ENCODE data around the gene UNC50.
"Not testable (repeated sequence)": the region's sequence is repeated elsewhere in the genome, so short reads cannot be mapped to it uniquely, and the experiment has no call there.

DNA sequence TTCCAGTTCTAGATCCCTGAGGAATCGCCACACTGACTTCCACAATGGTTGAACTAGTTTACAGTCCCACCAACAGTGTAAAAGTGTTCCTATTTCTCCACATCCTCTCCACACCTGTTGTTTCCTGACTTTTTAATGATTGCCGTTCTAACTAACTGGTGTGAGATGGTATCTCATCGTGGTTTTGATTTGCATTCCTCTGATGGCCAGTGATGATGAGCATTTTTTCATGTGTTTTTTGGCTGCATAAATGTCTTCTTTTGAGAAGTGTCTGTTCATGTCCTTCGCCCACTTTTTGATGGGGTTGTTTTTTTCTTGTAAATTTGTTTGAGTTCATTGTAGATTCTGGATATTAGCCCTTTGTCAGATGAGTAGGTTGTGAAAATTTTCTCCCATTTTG is 13.7 kb upstream of the UNC50 start:
- TF ChIP-seq, protein P1, sequence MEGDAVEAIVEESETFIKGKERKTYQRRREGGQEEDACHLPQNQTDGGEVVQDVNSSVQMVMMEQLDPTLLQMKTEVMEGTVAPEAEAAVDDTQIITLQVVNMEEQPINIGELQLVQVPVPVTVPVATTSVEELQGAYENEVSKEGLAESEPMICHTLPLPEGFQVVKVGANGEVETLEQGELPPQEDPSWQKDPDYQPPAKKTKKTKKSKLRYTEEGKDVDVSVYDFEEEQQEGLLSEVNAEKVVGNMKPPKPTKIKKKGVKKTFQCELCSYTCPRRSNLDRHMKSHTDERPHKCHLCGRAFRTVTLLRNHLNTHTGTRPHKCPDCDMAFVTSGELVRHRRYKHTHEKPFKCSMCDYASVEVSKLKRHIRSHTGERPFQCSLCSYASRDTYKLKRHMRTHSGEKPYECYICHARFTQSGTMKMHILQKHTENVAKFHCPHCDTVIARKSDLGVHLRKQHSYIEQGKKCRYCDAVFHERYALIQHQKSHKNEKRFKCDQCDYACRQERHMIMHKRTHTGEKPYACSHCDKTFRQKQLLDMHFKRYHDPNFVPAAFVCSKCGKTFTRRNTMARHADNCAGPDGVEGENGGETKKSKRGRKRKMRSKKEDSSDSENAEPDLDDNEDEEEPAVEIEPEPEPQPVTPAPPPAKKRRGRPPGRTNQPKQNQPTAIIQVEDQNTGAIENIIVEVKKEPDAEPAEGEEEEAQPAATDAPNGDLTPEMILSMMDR (IDR thresholded peaks at IDR 0.05): not testable (repeated sequence)
- TF ChIP-seq POLR2A, POLR2AphosphoS5 (IDR thresholded peaks at IDR 0.05): not testable (repeated sequence)

Data from transverse colon (tissue), 4 donors.